ENCODE measurements around the gene LIFR.
"Not testable (repeated sequence)": the region's sequence is repeated elsewhere in the genome, so short reads cannot be mapped to it uniquely, and the experiment has no call there.

Gene LIFR

GRCh38 chr5:38556599-38557307, at the start of gene LIFR:
TSS of gene LIFR (minus strand) at chr5:38556646. CDS start at chr5:38530647, 25,999 bp downstream.
- DNase-seq (ENCODE audit: low spot score): peak; percentile 90

GRCh38 chr5:38605610-38606009, 49.2 kb upstream of the LIFR start:
- DNase-seq (ENCODE audit: low spot score): no peak

GRCh38 chr5:38603691-38604090, 47.2 kb upstream of the LIFR start:
- DNase-seq (ENCODE audit: low spot score): peak; percentile 67

- DNase-seq (ENCODE audit: low spot score): no peak
These were observed 46.2 kb upstream of the LIFR start for GRCh38 chr5:38602641-38603040.

GRCh38 chr5:38601863-38602298, 45.4 kb upstream of the LIFR start:
- peak; percentile 91 for DNase-seq (ENCODE audit: low spot score)

- DNase-seq (ENCODE audit: low spot score): no peak
These were observed 44.9 kb upstream of the LIFR start for GRCh38 chr5:38601133-38601862.

GRCh38 chr5:38600329-38601045, 44.0 kb upstream of the LIFR start:
- peak; percentile 34 for DNase-seq (ENCODE audit: low spot score)

- DNase-seq (ENCODE audit: low spot score): not testable (repeated sequence)
These were observed 43.3 kb upstream of the LIFR start for GRCh38 chr5:38599751-38600150.

- DNase-seq (ENCODE audit: low spot score): peak; percentile 85
These were observed 42.7 kb upstream of the LIFR start for GRCh38 chr5:38598994-38599617.

- DNase-seq (ENCODE audit: low spot score): no peak
These were observed 42.0 kb upstream of the LIFR start for GRCh38 chr5:38598296-38598993.

- DNase-seq (ENCODE audit: low spot score): no peak
These were observed 40.5 kb upstream of the LIFR start for GRCh38 chr5:38596981-38597380.

- DNase-seq (ENCODE audit: low spot score): peak; percentile 47
These were observed 38.8 kb upstream of the LIFR start for GRCh38 chr5:38595132-38595745.

- no peak for DNase-seq (ENCODE audit: low spot score)
These were observed 37.5 kb upstream of the LIFR start for GRCh38 chr5:38593959-38594358.

- DNase-seq (ENCODE audit: low spot score): no peak
These were observed 35.0 kb upstream of the LIFR start for GRCh38 chr5:38591523-38591849.

GRCh38 chr5:38590838-38591522, 34.5 kb upstream of the LIFR start:
- DNase-seq (ENCODE audit: low spot score): no peak

- DNase-seq (ENCODE audit: low spot score): no peak
These were observed 33.2 kb upstream of the LIFR start for GRCh38 chr5:38589629-38590028.

GRCh38 chr5:38585816-38586215, 29.4 kb upstream of the LIFR start:
- no peak for DNase-seq (ENCODE audit: low spot score)

- DNase-seq (ENCODE audit: low spot score): no peak
These were observed 27.1 kb upstream of the LIFR start for GRCh38 chr5:38583500-38583899.

GRCh38 chr5:38582975-38583319, 26.5 kb upstream of the LIFR start:
- DNase-seq (ENCODE audit: low spot score): no peak

GRCh38 chr5:38582293-38582974, 26.0 kb upstream of the LIFR start:
- no peak for DNase-seq (ENCODE audit: low spot score)
